Natural killer cell (primary cell): ENCODE measurements around the gene RBM22. TPM values are rescaled to one million over a fixed set of nuclear protein-coding genes. Genes with fewer than 3 reads are reported as not detected.
A peak's percentile ranks its signal among the peaks of the same experiment; 100 is the strongest.

Source experiments
- ATAC-seq, 3 donors: fragments of 150-1000 bp in 2 of 3; fragments of 200-7000 bp in 1 of 3; cut with Tn5 transposase; 1 replicate in 1 of 3; 2 replicates in 2 of 3; pipeline ENCODE4 v1.10.0; 2021; ENCODE audit warnings: mild to moderate bottlenecking in 2 of 3, moderate library complexity in 2 of 3
- DNase-seq, 2 donors: peaks; one replicate each; pipeline versions ENCODE4 v3.0.0 to v3.0.0-alpha.2; 2013 to 2021; ENCODE audit warnings: mixed read lengths in 1 of 2
- H3K27ac ChIP-seq: one replicate; pipeline ENCODE4 v1.5.1; 2013; ENCODE audit warnings: mild to moderate bottlenecking, low read length
- H3K27me3 ChIP-seq: one replicate; pipeline ENCODE4 v1.6.1; 2013; ENCODE audit warnings: low read length; ENCODE audit not compliant: control insufficient read depth, insufficient read depth
- H3K36me3 ChIP-seq: one replicate; pipeline ENCODE4 v1.6.1; 2013; ENCODE audit warnings: low read length; ENCODE audit not compliant: control insufficient read depth, insufficient read depth
- H3K4me1 ChIP-seq: one replicate; pipeline ENCODE4 v1.6.1; 2013; ENCODE audit warnings: low read length; ENCODE audit not compliant: control insufficient read depth, insufficient read depth
- H3K4me3 ChIP-seq: one replicate; pipeline ENCODE4 v1.5.1; 2013; ENCODE audit warnings: low read length
- H3K9me3 ChIP-seq: one replicate; pipeline ENCODE4 v1.6.1; 2013; ENCODE audit warnings: low read length; ENCODE audit not compliant: control insufficient read depth, insufficient read depth
- H3K27ac Mint-ChIP-seq, 2 donors: one replicate each; pipeline ENCODE4 v1.8.0; 2022; ENCODE audit warnings: mild to moderate bottlenecking in 2 of 2, mixed read lengths in 2 of 2, moderate library complexity in 1 of 2
- H3K27me3 Mint-ChIP-seq, 2 donors: one replicate each; pipeline ENCODE4 v1.8.0; 2022; ENCODE audit warnings: low read depth in 2 of 2, mixed read lengths in 2 of 2
- H3K36me3 Mint-ChIP-seq: one replicate; pipeline ENCODE4 v1.8.0; 2022; ENCODE audit warnings: mixed read lengths
- H3K4me1 Mint-ChIP-seq, 2 donors: one replicate each; pipeline ENCODE4 v1.8.0; 2022; ENCODE audit warnings: mixed read lengths in 2 of 2
- H3K4me3 Mint-ChIP-seq: one replicate; pipeline ENCODE4 v1.8.0; 2022; ENCODE audit warnings: mild to moderate bottlenecking, moderate library complexity, mixed read lengths
- H3K9me3 Mint-ChIP-seq, 2 donors: one replicate each; pipeline ENCODE4 v1.8.0; 2022; ENCODE audit warnings: mixed read lengths in 2 of 2
- WGBS: methylation state at CpG from one replicate; pipeline ENCODE4 v1.1.7; 2013; ENCODE audit warnings: missing lambda C conversion rate; ENCODE audit not compliant: insufficient coverage; 5-methylcytosine and 5-hydroxymethylcytosine counted together
- intact Hi-C: fragments of 100-400 bp; cut with micrococcal nuclease; formaldehyde crosslinking; loops from one replicate; pipeline ENCODE4 v1.14.2; 2022
- total RNA-seq, 4 donors: library from RNA; stranded (reverse); fragments of 120-200 nt in 1 of 4; gene quantifications; one replicate each; pipeline versions ENCODE4 v1.2.3 to v1.2.4, GENCODE V29; 2013 to 2022
- TF ChIP-seq, protein P1 (sequence below): fragments of 200-600 bp; IDR thresholded peaks from one replicate; pipeline ENCODE4 v1.8.0; 2022; ENCODE audit warnings: antibody characterized with exemption

Gene RBM22
- total RNA-seq, 3 donors from 2014 or later (not counting 1 experiment from before 2014, with no cell fraction given), result 136 to 149 (median 145) TPM

DNA sequence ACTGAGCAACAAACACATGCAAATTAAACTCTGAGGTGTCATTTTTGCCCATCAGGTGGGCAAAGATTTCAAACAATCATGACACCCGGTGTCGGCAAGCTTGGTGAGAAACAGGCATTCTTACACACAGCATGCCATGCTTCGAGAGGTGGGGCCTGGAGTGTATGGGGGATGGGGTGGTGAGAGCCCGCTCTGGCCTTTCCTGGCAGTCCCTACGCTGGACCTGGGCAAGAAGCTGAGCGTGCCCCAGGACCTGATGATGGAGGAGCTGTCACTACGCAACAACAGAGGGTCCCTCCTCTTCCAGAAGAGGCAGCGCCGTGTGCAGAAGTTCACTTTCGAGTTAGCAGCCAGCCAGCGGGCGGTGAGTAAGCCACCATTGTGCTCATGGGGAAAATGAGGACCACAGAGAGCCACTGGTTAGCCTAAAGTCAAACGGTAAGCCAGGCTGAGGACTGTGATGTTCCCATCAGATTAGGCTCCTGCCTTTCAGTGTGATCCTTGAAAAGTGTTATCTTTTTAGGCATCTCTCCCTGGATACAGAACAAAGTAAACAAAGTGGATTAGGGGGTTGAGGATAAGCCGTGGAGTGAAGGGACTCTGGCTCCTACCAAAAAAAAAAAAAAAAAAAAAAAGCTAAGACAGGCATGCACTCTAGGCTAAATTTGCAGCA is 30.5 kb downstream of the RBM22 start:
- Histone ChIP-seq H3K27ac (no peak overlapping the region), H3K4me3 (no peak overlapping the region), H3K9me3 (no peaks in the 10 kb centered on the region), H3K36me3 (no peaks in the 10 kb centered on the region), H3K4me1 (peaks cover 18% of the 10 kb centered on the region), H3K27me3 (peaks cover 12% of the 10 kb centered on the region)
- TF ChIP-seq, protein P1, sequence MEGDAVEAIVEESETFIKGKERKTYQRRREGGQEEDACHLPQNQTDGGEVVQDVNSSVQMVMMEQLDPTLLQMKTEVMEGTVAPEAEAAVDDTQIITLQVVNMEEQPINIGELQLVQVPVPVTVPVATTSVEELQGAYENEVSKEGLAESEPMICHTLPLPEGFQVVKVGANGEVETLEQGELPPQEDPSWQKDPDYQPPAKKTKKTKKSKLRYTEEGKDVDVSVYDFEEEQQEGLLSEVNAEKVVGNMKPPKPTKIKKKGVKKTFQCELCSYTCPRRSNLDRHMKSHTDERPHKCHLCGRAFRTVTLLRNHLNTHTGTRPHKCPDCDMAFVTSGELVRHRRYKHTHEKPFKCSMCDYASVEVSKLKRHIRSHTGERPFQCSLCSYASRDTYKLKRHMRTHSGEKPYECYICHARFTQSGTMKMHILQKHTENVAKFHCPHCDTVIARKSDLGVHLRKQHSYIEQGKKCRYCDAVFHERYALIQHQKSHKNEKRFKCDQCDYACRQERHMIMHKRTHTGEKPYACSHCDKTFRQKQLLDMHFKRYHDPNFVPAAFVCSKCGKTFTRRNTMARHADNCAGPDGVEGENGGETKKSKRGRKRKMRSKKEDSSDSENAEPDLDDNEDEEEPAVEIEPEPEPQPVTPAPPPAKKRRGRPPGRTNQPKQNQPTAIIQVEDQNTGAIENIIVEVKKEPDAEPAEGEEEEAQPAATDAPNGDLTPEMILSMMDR, result no peak
- intact Hi-C loops, result no loop called here
- H3K4me3 Mint-ChIP-seq, result peak overlapping the region; percentile 76
- H3K27me3 Mint-ChIP-seq, result peaks cover 8 to 16% of the 10 kb centered on the region in 2 donors
- DNase-seq, result no peak
- no peaks in the 10 kb centered on the region for H3K9me3 Mint-ChIP-seq
- H3K27ac Mint-ChIP-seq, result no peak overlapping the region
- no peaks in the 10 kb centered on the region for H3K36me3 Mint-ChIP-seq
- no peak for ATAC-seq
- H3K4me1 Mint-ChIP-seq, result no peaks in the 10 kb centered on the region
- 94% methylated on average over 14 of the region's 14 CpGs for WGBS

DNA sequence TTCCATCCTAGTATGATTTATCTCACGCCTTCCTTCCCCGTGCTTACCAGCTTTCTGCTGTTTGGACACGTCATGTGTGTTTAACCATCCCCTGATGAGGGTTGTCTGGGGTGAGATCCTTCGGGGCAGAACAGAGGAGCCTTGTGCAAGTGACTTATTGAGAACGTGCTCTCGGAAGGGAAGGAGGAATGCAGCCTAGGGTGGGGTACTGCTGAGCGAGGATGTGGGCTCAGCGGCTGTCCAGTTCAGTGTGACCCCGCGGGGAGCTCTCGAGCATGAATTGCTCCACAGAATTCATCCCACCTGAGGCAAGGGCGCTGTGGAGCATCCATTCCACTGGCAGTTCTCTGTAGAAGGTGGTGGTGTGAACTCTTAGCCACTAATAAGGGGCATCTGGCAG is 35.8 kb downstream of the RBM22 start:
- no peaks in the 10 kb centered on the region for H3K27me3 ChIP-seq
- Mint-ChIP-seq H3K4me3 (no peak overlapping the region), H3K4me1 (no peaks in the 10 kb centered on the region), H3K27me3 (peaks cover 4 to 9% of the 10 kb centered on the region in 2 donors), H3K9me3 (no peaks in the 10 kb centered on the region), H3K36me3 (no peaks in the 10 kb centered on the region), H3K27ac (no peak overlapping the region)
- H3K4me1 ChIP-seq, result no peaks in the 10 kb centered on the region
- H3K9me3 ChIP-seq, result no peaks in the 10 kb centered on the region
- H3K27ac ChIP-seq, result no peak overlapping the region
- TF ChIP-seq, protein P1, result no peak
- 85% methylated on average over 11 of the region's 12 CpGs for WGBS
- ATAC-seq (no peak), DNase-seq (no peak)
- intact Hi-C loops, result no loop called here
- H3K36me3 ChIP-seq, result no peaks in the 10 kb centered on the region
- no peak overlapping the region for H3K4me3 ChIP-seq

DNA sequence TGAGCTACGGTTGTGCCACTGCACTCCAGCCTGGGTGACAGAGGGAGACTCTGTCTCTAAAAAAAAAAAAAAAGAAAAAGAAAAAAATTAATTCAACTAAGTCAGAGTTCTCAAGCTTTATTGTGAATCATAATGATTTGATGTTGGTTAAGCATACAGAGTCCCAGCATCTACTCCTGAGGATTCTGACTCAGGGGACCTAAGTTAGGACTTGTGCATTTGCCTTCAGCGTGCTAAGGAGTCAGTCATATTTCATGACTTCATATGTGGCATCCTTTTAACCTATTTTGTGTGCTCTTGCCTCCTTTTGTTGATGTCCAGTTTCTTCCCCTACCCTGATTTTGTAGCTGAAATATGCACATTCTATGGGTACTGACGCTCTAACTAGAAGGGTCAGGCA is 36.9 kb downstream of the RBM22 start:
- Histone ChIP-seq H3K36me3 (no peaks in the 10 kb centered on the region), H3K4me1 (no peaks in the 10 kb centered on the region), H3K4me3 (no peak overlapping the region), H3K27me3 (no peaks in the 10 kb centered on the region), H3K9me3 (no peaks in the 10 kb centered on the region), H3K27ac (no peak overlapping the region)
- no peaks in the 10 kb centered on the region for H3K9me3 Mint-ChIP-seq
- TF ChIP-seq, protein P1, result no peak
- H3K27me3 Mint-ChIP-seq, result peaks cover 0 to 6% of the 10 kb centered on the region in 2 donors
- H3K4me3 Mint-ChIP-seq, result no peak overlapping the region
- WGBS, result 88% methylated on average over 3 of the region's 3 CpGs
- ATAC-seq, result no peak
- intact Hi-C loops, result no loop called here
- H3K27ac Mint-ChIP-seq, result no peak overlapping the region
- H3K4me1 Mint-ChIP-seq, result no peaks in the 10 kb centered on the region
- no peak for DNase-seq
- no peaks in the 10 kb centered on the region for H3K36me3 Mint-ChIP-seq
